Stimulated activated CD8-positive, alpha-beta memory T cell treated with anti-CD3 and anti-CD28 coated beads, Interleukin-7, amount 100 ng/mL, for 1 hour (primary cell): ENCODE data around the gene PID1.
"Not testable (repeated sequence)": the region's sequence is repeated elsewhere in the genome, so short reads cannot be mapped to it uniquely, and the experiment has no call there.

Source experiments
- DNase-seq, 2 donors: peaks; one replicate each; pipeline ENCODE4 v3.0.0-alpha.2; 2020; ENCODE audit warnings: low read depth in 2 of 2

Gene PID1

DNA sequence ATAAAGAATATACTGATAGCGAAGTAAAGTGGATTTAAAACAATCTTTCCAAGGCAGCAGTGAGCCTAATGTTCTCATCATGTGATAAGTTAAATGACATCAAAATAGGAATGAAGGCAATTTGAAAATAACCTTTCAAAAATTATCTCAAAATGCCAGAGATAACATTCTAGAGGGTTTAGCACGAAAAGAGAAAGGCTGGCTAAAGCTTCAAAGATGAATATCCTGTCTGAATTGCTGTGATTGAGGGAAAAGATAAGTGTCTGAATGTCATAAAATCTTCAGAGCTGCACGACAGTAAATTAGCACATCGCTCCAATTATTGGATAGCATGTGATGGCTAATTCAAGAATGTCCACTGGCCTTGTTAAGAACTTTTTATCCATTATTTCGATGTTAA, 159.3 kb downstream of the PID1 start:
- DNase-seq = no peak

DNA sequence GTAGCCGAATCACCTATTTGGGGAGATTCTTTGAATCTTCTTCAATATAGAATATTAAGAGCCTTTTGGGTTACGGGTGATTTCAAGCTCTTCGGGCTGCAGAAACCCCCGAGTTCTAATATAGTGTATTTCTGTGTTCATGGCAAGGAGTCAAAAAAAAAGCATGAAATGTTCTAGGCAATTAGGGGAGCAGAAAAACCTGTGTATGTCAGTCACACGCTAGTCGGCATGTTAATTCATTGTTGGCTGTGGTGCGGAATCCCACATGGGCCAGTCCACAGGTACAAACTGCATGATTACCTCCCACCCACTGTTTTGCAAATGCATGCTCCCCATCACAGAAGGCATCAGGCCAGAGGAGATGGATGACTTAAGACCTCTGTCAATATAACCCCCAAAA, 161.9 kb downstream of the PID1 start:
- DNase-seq = no peak

DNA sequence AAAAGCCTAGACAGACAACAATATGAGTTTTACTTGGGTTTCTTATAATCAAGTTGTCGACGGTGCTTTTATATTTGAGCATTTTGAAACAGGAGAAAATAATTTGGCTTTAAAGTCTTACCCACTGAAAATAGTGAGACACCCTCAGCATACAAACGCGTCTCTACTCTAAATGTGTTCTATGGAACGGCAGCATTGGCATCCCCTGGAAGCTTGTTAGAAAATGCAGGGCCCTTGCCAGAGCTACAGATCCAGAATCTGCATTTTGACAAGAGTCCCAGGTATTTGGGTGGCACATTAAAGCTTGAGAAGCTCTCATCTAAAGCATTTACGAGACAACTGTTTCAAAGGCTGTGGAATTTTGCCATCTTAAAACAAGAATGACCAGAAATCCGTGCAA, 163.5 kb downstream of the PID1 start:
- no peak for DNase-seq

DNA sequence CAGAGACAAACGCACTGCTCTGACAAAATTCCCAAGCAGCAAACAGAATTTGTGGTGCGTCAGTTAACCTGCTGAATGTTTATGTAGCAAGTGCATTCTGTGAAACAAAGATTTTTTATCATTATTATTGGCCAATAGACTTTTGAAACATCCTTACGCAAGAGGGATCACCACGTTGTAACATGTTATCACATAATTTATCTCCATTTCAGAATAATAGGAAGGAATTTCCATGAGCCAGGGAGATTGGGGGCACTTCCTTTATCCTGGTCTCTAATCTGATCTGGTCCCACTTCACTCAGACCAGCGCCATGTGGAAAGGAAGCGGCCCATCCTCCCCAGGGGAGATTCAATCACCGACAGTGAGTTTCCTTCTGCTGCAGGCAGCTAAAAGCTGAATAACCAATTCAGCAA, 166.1 kb downstream of the PID1 start:
- DNase-seq = no peak

DNA sequence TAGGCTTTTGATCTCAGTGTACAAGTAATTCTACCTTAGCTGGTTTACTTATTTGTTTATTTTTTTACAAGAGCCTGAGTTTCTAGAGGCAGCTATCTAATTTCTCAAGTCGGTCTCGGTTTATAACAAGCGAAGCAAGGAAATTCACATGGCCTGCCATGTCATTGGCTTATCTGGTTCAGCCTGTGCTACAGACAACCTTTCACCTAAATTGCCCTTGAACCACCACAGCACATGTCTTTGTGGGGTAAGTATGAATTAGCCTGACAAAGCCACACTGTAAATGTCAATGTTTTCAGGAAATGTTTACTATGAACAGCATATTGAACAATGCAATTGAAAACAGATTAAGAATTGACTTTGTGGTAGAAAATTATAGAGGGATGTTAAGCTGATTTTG, 167.1 kb downstream of the PID1 start:
- no peak for DNase-seq

DNA sequence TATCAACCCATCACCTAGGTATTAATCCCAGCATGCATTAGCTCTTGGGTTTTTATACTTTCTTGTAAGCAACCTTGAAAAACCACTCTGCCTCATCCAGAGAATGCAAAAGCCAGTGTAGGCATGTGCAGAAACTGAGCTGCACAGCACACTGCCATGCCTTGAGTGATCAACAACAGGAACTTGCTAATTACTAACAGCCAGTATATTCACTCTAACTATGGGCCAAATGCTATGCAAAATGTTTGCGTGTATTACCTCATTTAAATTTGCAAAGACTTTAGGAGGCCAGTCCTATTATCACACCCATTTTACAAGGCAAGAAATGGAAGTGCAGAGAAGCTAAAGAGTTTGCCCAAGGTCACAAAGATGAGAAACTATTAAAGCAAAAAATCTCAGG, 169.8 kb downstream of the PID1 start:
- DNase-seq = no peak

DNA sequence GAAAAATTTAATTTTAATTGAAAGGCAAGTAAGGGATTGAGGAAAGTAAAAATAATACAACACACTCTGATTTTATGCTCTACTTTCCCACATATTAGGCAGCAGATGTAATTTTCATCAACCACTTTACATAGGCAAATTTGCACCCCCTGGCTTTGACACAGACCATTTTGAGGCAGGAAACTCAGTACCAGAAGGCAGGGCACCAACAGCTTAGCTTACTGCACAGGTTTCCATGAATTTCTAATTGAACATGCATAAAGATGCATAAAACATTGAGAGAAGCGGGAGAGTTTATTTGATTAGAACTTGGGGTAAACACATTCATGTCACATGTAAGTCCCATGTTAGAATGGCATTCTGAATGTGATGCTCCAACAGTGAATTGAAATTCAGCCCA, 171.9 kb downstream of the PID1 start:
- no peak for DNase-seq

DNA sequence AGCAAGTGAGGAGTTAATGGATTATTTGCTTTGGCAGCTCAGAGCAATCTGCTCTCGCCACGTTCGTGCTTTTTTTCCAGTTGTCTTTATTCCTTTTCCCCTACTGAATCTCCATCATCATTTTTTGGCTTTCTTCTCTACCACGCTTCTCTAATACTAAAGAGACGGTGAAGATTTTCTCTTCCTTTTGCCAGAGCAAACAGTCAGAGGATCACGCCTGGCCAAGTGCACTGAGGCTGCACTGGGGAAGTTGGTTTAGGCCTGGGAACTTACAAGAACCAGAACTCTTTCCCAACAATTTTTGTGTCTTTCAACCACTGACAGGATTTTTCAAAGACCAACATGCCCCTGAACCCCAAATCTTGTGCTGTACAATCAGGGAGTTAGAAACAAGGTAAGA, 172.3 kb downstream of the PID1 start:
- DNase-seq = no peak

DNA sequence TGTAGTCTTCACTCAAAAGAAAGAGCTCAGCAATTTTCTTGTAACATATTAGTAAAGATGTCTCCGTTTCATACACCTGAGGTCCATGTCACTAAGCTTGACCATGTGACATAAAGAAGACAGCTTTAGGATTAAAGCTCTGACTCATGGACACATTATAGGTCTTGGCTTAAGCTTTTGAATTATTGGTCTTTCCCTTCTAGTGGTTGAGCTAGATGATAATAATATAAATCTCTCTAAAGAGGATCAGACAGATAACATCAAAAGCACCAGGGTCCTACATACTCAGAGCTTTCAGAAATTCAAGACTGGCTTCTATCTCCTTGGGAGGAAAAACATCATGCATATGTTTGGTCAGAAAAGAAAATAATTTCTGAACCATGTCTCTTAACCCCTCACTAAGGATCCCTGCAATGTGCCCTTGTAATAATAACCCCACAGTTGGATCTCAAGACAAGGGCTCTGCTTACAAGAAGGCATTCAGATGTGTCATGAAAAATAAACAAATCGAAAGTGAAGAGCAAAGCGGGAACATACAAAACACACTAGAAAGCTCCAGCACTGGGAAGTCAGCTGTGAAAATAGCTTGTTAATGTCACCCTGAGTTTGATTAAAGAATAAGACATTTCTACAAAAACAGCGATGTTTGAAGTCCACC, 174.5 kb downstream of the PID1 start:
- no peak for DNase-seq

DNA sequence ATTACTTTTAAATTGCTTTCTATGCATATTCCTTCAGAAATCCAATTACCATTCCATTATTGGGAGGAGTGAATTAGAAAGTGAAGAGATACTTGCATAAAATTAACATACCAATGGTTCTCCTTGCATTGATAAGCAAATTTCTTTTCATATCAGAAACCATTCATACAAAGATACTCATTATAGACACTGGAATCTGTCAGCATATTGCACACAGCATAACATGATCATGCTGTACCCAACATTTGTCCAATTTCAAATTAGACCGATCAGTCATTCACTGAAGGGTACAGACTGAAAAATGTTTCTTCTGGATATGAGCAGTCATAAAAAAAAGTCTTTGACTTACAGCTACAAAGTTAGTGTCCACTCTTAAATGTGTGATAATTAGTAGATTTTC, 175.6 kb downstream of the PID1 start:
- no peak for DNase-seq

DNA sequence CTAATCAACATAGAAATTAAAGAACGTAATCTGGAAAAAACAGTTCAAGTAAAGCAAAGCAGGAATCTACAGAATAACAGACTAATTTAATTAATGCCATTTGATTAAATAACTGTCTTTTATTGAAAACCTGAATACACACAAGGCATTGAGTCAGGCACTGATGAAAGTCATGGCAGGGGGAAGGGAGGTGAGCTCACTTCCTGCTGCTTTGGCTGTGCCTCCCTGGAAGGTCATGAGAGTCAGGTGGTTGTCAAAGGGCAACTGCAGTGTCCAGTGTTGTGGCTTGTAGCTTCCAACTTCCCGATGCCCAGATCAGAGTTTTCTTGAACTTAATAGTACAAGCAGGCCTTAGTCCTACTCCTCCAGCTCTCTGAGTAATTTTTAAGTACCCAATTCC, 180.9 kb downstream of the PID1 start:
- no peak for DNase-seq

DNA sequence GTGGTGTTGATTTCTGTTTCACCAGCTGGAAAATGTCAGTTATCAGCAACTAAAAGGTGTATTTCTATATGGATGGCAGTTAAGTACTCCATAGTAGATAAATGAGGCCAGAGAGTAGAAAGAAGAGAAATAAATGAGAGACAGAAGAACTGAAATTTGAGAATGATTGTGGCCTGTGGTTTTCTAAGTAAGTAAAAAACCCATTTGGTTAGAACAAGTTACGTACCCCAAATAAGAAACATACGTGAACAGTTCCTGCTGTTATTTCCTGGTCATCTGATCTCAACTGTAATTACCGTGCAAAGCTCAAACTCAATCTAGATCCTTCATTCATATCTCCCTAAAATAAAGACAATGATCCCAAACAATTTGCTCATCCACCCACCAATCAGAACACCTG, 181.3 kb downstream of the PID1 start:
- DNase-seq = no peak

DNA sequence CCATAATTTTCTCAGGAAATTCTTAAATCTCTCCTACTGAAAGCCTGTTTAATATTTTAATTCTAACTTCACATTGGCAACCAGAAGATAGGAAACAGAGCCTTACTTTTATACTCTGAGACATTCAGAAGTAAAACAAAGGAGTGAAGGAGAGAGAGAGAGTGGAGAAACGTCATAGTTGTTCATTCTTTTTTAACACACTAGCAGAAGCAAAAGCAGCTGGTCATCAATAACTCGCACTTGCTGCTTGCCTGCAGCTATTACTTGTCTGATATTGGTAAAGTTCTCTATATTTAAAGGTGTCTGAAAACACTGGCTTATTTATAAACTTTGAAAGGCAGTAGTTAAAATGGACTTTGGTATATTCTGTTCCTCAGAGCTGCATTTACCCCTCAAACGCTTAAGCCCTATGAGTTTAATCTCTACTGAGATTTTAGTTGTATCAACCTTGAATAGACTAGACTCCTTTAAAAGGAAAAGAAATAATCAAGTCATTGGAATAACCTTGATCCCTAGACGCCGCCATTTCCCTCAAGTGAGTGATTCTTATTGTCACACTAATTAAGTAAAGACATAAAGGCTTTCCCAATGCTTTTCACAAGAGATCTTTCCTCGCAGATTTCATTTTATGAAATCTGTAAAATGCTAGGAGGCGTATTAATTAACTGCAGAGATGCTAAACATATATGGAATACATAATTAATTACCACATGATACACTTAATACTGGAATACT, 182.0 kb downstream of the PID1 start:
- no peak for DNase-seq

DNA sequence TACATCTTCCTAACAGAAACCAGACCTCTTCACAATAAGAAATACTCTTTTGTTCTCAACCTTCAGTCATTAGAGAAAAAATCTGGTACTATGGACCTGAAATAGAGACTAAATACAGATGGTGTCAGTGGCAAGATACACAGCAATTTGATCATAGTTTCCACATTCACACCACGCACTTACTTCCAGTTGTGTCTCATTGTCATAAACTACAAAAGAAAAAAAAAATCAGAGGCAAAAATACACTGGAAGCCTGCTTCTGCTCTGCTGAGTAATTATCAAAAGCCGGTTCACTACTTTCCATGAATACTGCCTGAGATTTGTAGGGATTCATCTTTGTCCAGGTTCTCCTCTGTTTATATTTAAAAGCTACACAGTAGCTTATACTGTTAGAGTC, 182.6 kb downstream of the PID1 start:
- DNase-seq = no peak

DNA sequence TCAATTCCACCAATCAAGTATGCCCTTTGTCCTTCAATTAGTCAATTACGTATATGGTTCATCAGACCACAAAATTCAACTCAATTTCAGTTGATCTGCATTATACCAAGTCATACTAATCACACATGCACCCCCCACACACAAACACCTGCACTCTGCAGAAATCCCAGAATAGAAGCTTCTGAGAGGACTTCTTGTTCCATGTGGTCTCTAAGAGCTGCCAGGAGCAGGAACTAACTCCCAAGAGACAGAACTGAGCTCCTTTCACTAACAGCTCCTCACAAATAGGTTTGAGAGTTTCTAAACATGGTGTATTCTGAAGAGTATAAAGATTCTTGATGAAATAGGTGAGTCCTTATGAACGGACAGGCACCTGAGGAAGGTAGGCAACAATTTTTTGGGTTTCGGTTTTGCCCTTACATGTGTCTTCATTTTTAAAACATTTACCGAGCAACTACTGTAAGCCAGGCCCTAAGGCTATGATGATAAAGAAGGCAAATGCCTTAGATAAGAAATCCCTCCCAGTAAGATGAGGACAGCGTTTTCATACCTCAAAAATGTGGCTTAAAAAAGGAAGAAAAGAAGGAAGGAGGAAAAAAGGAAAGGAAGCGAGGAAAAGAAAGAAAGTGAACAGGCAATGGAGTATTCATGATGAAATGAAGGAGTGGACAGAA, 183.1 kb downstream of the PID1 start:
- no peak for DNase-seq

DNA sequence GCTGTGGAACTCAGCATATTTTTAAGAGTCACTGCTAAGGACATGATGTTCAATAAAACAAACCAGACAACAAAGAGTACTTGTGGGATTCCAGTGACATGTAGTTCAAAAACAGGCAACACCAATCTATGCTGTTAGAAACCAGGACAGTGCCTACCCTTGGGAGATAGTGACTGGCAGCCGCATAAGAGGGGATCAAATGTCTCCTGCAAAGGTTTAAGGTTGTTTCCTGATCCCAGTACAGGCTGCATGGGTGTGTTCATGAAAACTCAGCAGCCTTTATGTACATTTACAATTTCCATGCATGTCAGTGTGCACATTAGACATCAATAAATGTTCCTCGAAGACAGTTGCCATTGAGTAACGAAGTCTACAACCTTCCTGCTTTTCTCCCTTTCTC, 183.8 kb downstream of the PID1 start:
- no peak for DNase-seq

DNA sequence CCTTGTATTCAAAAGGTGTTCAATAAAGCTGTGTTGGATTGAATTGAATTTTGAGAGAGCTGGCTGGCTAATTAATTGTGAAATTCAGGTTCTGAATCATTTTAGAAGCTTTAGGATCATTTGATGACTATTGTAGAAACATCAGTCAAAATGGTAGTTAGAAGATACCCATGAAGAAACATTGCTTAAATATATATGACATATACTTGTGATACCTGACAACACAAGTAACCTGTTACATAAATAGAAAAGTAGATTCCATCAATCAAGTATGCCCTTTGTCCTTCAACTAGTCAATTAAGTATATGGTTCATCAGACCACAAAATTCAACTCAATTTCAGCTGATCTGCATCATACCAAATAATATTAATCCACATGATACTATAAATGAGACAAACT, 185.6 kb downstream of the PID1 start:
- no peak for DNase-seq

DNA sequence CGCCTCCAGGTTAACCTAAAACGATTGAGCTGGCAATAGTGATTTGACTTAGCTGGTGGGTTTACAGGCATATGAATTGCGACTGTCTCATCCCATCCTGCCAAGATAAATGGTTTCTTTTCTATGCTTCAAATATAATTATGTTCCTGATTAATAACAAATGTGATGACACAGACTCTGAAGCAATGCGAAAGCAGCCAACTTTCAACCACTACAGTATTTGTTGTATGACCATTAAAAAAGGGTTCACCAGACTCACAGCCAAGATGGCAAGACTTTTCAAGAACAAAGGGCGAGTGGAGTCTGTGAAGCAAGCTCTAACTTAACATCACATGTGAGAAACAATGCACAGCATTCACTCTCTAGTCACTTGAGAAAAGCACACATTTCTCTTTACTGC, 186.6 kb downstream of the PID1 start:
- no peak for DNase-seq

DNA sequence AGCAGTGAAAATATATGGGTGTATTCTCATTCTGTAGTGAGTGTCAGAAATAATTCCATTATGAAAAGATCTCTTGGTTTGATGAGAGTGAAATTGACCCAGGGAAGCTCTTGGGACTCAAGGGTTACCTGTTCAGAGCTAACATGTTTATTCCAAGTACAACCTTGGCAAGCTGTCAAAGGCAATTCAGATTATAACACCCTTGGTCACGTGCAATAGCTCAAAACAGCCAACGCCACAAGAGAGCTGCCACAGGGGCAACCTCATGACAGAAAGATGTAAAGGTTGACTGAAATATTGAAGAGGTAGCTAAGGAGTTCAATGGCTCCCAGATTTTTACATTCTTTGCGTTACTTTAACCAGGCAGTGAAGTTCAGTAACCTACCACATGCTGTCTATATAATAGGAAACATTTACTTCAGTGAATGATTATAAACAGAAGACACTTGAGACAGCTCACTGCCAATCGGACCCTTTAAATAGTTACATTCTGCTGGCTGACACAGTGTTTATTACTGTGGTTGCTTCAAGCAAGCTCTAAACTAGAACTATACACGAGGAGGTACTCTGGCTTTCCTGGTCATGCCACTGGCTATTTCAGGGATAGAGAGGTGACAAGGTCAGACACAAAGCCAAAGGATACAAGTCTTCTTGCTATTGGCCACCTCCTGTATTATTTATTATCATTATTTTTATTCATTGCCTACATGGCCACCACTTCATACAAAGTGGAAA, 187.3 kb downstream of the PID1 start:
- no peak for DNase-seq

DNA sequence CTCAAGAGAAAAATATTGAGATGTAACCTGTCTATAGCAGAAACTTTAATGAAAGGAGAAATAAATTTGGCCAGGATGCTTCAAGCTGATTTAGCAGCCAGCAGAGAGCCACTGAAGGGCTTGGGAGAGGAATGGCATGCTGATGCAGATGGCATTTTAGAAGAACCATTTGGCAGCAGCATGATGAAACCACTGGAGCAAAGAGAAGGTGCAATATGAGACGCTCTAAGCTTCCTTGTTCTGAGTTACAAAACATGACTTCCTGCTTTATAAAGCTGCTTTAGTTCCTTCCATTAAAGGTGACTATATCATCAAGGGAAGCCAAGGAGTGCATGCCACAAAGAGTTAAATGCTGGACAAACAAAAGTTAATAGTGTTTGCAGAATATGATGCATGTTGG, 189.7 kb downstream of the PID1 start:
- no peak for DNase-seq

DNA sequence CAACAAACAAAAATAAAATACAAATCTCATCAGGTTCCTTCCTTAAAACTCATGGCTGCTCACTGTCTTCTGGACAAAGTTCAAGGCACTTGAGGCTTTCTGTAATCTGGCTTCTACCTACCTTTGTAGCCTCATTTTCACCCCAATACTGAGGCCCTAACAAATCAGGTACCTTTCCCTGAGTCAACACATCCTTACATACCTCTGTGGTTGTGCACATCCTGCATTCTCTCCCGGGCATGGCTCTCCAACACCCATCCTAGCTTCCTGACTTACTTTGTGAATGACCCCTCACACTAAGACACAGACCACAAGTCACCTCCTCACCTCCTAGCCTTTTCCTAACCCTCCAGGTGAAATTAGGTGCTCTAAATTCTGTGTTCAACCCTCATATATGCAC, 190.9 kb downstream of the PID1 start:
- DNase-seq = no peak

DNA sequence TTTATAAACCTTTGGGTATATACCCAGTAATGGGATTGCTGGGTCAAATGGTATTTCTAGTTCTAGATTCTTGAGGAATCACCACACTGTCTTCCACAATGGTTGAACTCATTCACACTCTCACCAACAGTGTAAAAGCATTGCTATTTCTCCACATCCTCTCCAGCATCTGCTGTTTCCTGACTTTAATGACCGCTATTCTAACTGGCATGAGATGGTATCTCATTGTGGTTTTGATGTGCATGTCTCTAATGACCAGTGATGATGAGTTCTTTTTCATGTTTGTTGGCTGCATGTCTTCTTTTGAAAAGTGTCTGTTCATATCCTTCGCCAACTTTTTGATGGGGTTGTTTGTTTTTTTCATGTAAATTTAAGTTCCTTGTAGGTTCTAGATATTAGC, 194.2 kb downstream of the PID1 start:
- DNase-seq = not testable (repeated sequence)

DNA sequence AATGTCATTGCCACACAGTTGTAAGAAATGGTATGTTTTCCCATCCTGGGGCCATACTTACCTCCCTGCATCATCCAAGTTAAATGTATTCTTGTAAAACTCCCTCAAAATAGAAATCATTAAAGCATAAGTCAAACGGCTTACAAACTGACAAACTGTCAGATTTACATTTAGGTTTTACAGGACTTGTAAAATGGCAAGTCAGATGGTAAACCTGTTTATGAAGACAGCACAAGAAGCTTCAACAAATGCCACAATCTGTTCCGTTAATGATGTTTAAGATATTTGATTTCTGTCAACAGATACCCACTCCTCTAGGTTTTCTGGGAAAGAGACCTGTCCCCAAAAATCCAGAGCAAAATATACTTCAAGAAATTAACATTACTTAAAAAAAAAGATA, 197.2 kb downstream of the PID1 start:
- DNase-seq = no peak
